LHCN-M2 (cell line): Measurements from ENCODE around the gene MARK4. TPM values are rescaled to one million over a fixed set of nuclear protein-coding genes. Genes with fewer than 3 reads are reported as not detected.

Experiments
- total RNA-seq: library from RNA; depleted of rRNA; stranded (reverse); fragments of >200 nt; gene quantifications from 2 replicates; pipeline ENCODE4 v1.2.3, GENCODE V29; 2014; rRNA removed

The MARK4 gene
- total RNA-seq, 1 experiment from 2014 or later, result 11.0 TPM

Other genes starting within 250 kb of the MARK4 start
- 4.1 and 4.5 TPM in 2 replicates for gene RELB, start 249.8 kb upstream of the MARK4 start, total RNA-seq
- 76.0 and 89.8 TPM in 2 replicates for gene CLASRP, start 212.2 kb upstream of the MARK4 start, total RNA-seq
- not detected in 2 replicates for gene ZNF296, start 174.8 kb upstream of the MARK4 start, total RNA-seq
- gene GEMIN7, start 172.0 kb upstream of the MARK4 start, total RNA-seq, result 27.6 and 44.9 TPM in 2 replicates
- 43.9 and 46.2 TPM in 2 replicates for gene PPP1R37, start 158.1 kb upstream of the MARK4 start, total RNA-seq
- 0.06 TPM in 1 of 2 replicates, not detected in the other for gene NKPD1, start 90.3 kb upstream of the MARK4 start, total RNA-seq
- 5.3 and 10.4 TPM in 2 replicates for gene TRAPPC6A, start 73.0 kb upstream of the MARK4 start, total RNA-seq
- gene BLOC1S3, start 72.5 kb upstream of the MARK4 start, total RNA-seq, result 5.9 and 7.1 TPM in 2 replicates
- gene EXOC3L2, start 5.9 kb upstream of the MARK4 start, total RNA-seq, result not detected in 2 replicates
- gene CKM, start 71.6 kb downstream of the MARK4 start, total RNA-seq, result not detected in 2 replicates
- gene KLC3, start 89.5 kb downstream of the MARK4 start, total RNA-seq, result not detected in 2 replicates
- gene ERCC2, start 119.3 kb downstream of the MARK4 start, total RNA-seq, result 29.2 and 30.6 TPM in 2 replicates
- gene PPP1R13L, start 153.8 kb downstream of the MARK4 start, total RNA-seq, result 0.64 and 0.92 TPM in 2 replicates
- gene POLR1G, start 155.4 kb downstream of the MARK4 start, total RNA-seq, result 21.4 and 24.6 TPM in 2 replicates
- gene ERCC1, start 172.6 kb downstream of the MARK4 start, total RNA-seq, result 132 and 148 TPM in 2 replicates
- 0.32 and 0.34 TPM in 2 replicates for gene FOSB, start 216.7 kb downstream of the MARK4 start, total RNA-seq
- gene RTN2, start 245.8 kb downstream of the MARK4 start, total RNA-seq, result 22.9 and 39.7 TPM in 2 replicates
- gene PPM1N, start 247.2 kb downstream of the MARK4 start, total RNA-seq, result 1.7 and 2.4 TPM in 2 replicates